ENCODE data around the gene ZNF385B. TPM values are rescaled to one million over a fixed set of nuclear protein-coding genes. Genes with fewer than 3 reads are reported as not detected.

The ZNF385B gene
- total RNA-seq, 2 donors from 2014 or later, result 5.3 to 18.1 TPM

- TF ChIP-seq CTCF (conservative IDR thresholded peaks at IDR 0.05), result no peak
- Mint-ChIP-seq H3K27ac (no peak overlapping the region), H3K4me1 (no peaks in the 10 kb centered on the region), H3K27me3 (ENCODE audit: insufficient read depth) (no peaks in the 10 kb centered on the region), H3K9me3 (no peaks in the 10 kb centered on the region), H3K4me3 (no peak overlapping the region), H3K36me3 (ENCODE audit: low read depth) (peaks cover 3% of the 10 kb centered on the region)
- H3K27me3 ChIP-seq (ENCODE audit: control insufficient read depth, insufficient read depth, low read length, poor library complexity, severe bottlenecking), result no peaks in the 10 kb centered on the region
- H3K9me3 ChIP-seq (ENCODE audit: control insufficient read depth, low read length), result no peaks in the 10 kb centered on the region
- no peak overlapping the region for H3K4me3 ChIP-seq (ENCODE audit: low read length)
- WGBS, 2 experiments (ENCODE audit: insufficient coverage in 1 of 2, insufficient read length in 1 of 2), result 59% methylated on average over 2 of the region's 2 CpGs; no CpG with 5 or more reads in 1 of the 2 experiments
- H3K27ac ChIP-seq (ENCODE audit: low read depth, low read length), result no peak overlapping the region
- no peaks in the 10 kb centered on the region for H3K4me1 ChIP-seq (ENCODE audit: control insufficient read depth, insufficient read depth, low read length)
- H3K9ac ChIP-seq (ENCODE audit: extremely low read depth, low read length, poor library complexity, severe bottlenecking), result no peak overlapping the region
- H3K36me3 ChIP-seq (ENCODE audit: control insufficient read depth, insufficient read depth, low read length), result no peaks in the 10 kb centered on the region
- DNase-seq, result no peak
These were observed 95.7 kb downstream of the ZNF385B start for GRCh38 chr2:179765666-179766065.

- Mint-ChIP-seq H3K36me3 (ENCODE audit: low read depth) (peaks cover 3% of the 10 kb centered on the region), H3K4me3 (no peak overlapping the region), H3K9me3 (peaks cover 4% of the 10 kb centered on the region), H3K4me1 (no peaks in the 10 kb centered on the region), H3K27me3 (ENCODE audit: insufficient read depth) (no peaks in the 10 kb centered on the region), H3K27ac (no peak overlapping the region)
- Histone ChIP-seq H3K4me3 (ENCODE audit: low read length) (no peak overlapping the region), H3K27me3 (ENCODE audit: control insufficient read depth, insufficient read depth, low read length, poor library complexity, severe bottlenecking) (no peaks in the 10 kb centered on the region), H3K36me3 (ENCODE audit: control insufficient read depth, insufficient read depth, low read length) (no peaks in the 10 kb centered on the region), H3K9me3 (ENCODE audit: control insufficient read depth, low read length) (no peaks in the 10 kb centered on the region), H3K27ac (ENCODE audit: low read depth, low read length) (no peak overlapping the region), H3K4me1 (ENCODE audit: control insufficient read depth, insufficient read depth, low read length) (no peaks in the 10 kb centered on the region), H3K9ac (ENCODE audit: extremely low read depth, low read length, poor library complexity, severe bottlenecking) (no peak overlapping the region)
- TF ChIP-seq CTCF (conservative IDR thresholded peaks at IDR 0.05), result no peak
- 80 to 88% methylated on average over 1 of the region's 1 CpG for WGBS, 2 experiments (ENCODE audit: insufficient coverage in 1 of 2, insufficient read length in 1 of 2)
- DNase-seq, result no peak
These were observed 96.7 kb downstream of the ZNF385B start for GRCh38 chr2:179764710-179765109.

- 88 to 100% methylated on average over 3 of the region's 3 CpGs for WGBS, 2 experiments (ENCODE audit: insufficient coverage in 1 of 2, insufficient read length in 1 of 2)
- no peaks in the 10 kb centered on the region for H3K27me3 ChIP-seq (ENCODE audit: control insufficient read depth, insufficient read depth, low read length, poor library complexity, severe bottlenecking)
- no peak for DNase-seq
- H3K9me3 ChIP-seq (ENCODE audit: control insufficient read depth, low read length), result peaks cover 22% of the 10 kb centered on the region
- H3K27ac ChIP-seq (ENCODE audit: low read depth, low read length), result no peak overlapping the region
- Mint-ChIP-seq H3K27me3 (ENCODE audit: insufficient read depth) (peaks cover 2% of the 10 kb centered on the region), H3K36me3 (ENCODE audit: low read depth) (peaks cover 7% of the 10 kb centered on the region), H3K27ac (no peak overlapping the region), H3K4me3 (no peak overlapping the region), H3K4me1 (no peaks in the 10 kb centered on the region), H3K9me3 (peaks cover 39% of the 10 kb centered on the region)
- no peaks in the 10 kb centered on the region for H3K36me3 ChIP-seq (ENCODE audit: control insufficient read depth, insufficient read depth, low read length)
- no peak for TF ChIP-seq CTCF (conservative IDR thresholded peaks at IDR 0.05)
- H3K4me3 ChIP-seq (ENCODE audit: low read length), result no peak overlapping the region
- H3K9ac ChIP-seq (ENCODE audit: extremely low read depth, low read length, poor library complexity, severe bottlenecking), result no peak overlapping the region
- no peaks in the 10 kb centered on the region for H3K4me1 ChIP-seq (ENCODE audit: control insufficient read depth, insufficient read depth, low read length)
These were observed 102.8 kb downstream of the ZNF385B start for GRCh38 chr2:179758636-179759035.

All from endodermal cell (in vitro differentiated cells).